ENCODE data around the gene SERPINA12.

DNA sequence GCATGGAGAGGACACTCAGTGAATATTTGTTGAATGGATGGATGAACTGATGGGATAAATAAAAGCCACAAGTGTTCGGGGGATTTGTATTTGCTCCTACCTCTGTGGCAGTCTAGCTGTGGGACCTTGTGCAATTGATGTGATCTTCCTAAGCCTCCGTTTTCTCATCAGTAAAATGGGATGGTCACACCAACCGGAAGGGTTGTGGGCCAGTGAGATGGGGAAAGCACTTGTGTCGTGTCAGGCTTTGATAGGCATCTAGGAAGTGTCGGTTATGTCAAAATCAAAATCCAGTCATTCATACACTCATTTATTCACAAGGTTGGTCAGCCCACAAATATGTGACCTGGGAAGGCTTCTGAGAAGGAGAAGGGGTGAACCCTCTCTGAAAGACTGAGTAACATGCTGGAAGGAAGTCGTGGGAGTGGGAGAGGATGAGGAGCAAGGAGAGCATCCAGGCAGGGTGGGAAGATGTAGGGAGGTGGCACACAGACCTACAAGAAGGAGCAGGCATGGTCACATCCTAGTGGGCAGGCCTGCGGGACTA lies 25.5 kb downstream of the SERPINA12 start:
- no peak for TF ChIP-seq REST (IDR thresholded peaks at IDR 0.05; ENCODE audit: insufficient replicate concordance, low read depth)
- no peak for TF ChIP-seq POLR2AphosphoS5 (IDR thresholded peaks at IDR 0.05; ENCODE audit: low read depth)

Measured in HL-60 (cell line).